Cardiac muscle cell (in vitro differentiated cells and primary cell): Measurements from ENCODE around the gene WDR44. TPM values are rescaled to one million over a fixed set of nuclear protein-coding genes. Genes with fewer than 3 reads are reported as not detected.
"Not testable (repeated sequence)": the region's sequence is repeated elsewhere in the genome, so short reads cannot be mapped to it uniquely, and the experiment has no call there.

Source experiments
- DNase-seq, 2 donors: peaks; one replicate each; pipeline versions ENCODE4 v3.0.0 to v3.0.0-alpha.2; 2010 to 2017; ENCODE audit warnings: low read depth in 1 of 2, low spot score in 1 of 2
- H3K27ac ChIP-seq: fragments of 200-600 bp; sonication (generic); 2 replicates; pipeline ENCODE4 v1.5.1; 2016
- H3K27me3 ChIP-seq: fragments of 200-600 bp; sonication (generic); 2 replicates; pipeline ENCODE4 v1.6.0; 2016; ENCODE audit warnings: control low read depth
- H3K36me3 ChIP-seq: fragments of 200-600 bp; sonication (generic); 2 replicates; pipeline ENCODE4 v1.5.1; 2016; ENCODE audit warnings: control low read depth
- H3K4me1 ChIP-seq: fragments of 200-600 bp; sonication (generic); 2 replicates; pipeline ENCODE4 v1.8.1; 2017; ENCODE audit warnings: low read depth, mild to moderate bottlenecking, mixed run types
- H3K4me3 ChIP-seq: fragments of 200-600 bp; sonication (generic); 2 replicates; pipeline ENCODE4 v1.5.1; 2016; ENCODE audit warnings: mild to moderate bottlenecking
- H3K9me3 ChIP-seq: fragments of 200-600 bp; sonication (generic); 2 replicates; pipeline ENCODE4 v1.5.1; 2017; ENCODE audit warnings: low read depth, mild to moderate bottlenecking, control low read depth
- polyA plus RNA-seq: library from polyadenylated mRNA; unstranded; fragments of >200 nt; fragmentation: Nextera tagmentation; extraction: Ambion mirVana; gene quantifications from 2 replicates; pipeline ENCODE4 v1.2.1, GENCODE V29; 2016
- total RNA-seq: library from RNA; depleted of rRNA; stranded (reverse); fragments of >200 nt; gene quantifications from 2 replicates; pipeline ENCODE4 v1.2.3, GENCODE V29; 2016
- TF ChIP-seq, protein P1 (sequence below): IDR thresholded peaks from 2 replicates; pipeline ENCODE4 v1.5.1; 2012; ENCODE audit warnings: low read depth, mild to moderate bottlenecking, low read length

Gene WDR44
- total and polyA plus RNA-seq, 2 experiments from 2014 or later, result 11.9 to 15.9 TPM

DNA sequence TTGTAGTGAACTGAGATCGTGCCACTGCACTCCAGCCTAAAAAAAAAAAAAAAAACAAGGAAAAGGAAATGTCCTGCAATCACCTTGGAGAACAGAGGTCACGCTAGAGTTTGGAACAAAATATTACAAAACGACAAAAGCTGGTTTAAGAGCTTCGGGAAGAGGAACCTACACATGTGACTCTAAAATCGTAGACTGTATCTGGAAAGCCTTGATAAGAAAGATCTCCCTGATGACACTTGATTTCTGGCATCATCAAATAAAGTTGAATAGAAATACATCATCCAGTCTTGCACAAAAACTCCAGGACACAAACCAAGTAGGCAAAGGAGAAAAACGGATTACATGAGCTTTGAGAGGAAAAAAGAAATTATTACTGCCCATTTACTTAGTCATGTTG is 118.6 kb downstream of the WDR44 start:
- TF ChIP-seq, protein P1, sequence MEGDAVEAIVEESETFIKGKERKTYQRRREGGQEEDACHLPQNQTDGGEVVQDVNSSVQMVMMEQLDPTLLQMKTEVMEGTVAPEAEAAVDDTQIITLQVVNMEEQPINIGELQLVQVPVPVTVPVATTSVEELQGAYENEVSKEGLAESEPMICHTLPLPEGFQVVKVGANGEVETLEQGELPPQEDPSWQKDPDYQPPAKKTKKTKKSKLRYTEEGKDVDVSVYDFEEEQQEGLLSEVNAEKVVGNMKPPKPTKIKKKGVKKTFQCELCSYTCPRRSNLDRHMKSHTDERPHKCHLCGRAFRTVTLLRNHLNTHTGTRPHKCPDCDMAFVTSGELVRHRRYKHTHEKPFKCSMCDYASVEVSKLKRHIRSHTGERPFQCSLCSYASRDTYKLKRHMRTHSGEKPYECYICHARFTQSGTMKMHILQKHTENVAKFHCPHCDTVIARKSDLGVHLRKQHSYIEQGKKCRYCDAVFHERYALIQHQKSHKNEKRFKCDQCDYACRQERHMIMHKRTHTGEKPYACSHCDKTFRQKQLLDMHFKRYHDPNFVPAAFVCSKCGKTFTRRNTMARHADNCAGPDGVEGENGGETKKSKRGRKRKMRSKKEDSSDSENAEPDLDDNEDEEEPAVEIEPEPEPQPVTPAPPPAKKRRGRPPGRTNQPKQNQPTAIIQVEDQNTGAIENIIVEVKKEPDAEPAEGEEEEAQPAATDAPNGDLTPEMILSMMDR, result no peak
- H3K9me3 ChIP-seq, result no peaks in the 10 kb centered on the region
- no peaks in the 10 kb centered on the region for H3K27me3 ChIP-seq
- H3K27ac ChIP-seq, result no peak overlapping the region
- DNase-seq, result no peak
- no peak overlapping the region for H3K4me3 ChIP-seq
- no peaks in the 10 kb centered on the region for H3K36me3 ChIP-seq
- H3K4me1 ChIP-seq, result no peaks in the 10 kb centered on the region

- Histone ChIP-seq H3K27ac (no peak overlapping the region), H3K36me3 (no peaks in the 10 kb centered on the region), H3K4me1 (no peaks in the 10 kb centered on the region), H3K27me3 (no peaks in the 10 kb centered on the region), H3K4me3 (no peak overlapping the region), H3K9me3 (no peaks in the 10 kb centered on the region)
- DNase-seq, result peak in 1 of 2 donors; percentile 7
- TF ChIP-seq, protein P1, result no peak
These were observed 122.2 kb downstream of the WDR44 start for GRCh38 chrX:118468122-118468521.

GRCh38 chrX:118470721-118471347 is 124.9 kb downstream of the WDR44 start:
- H3K4me1 ChIP-seq, H3K4me3 ChIP-seq, H3K9me3 ChIP-seq, H3K27me3 ChIP-seq, H3K36me3 ChIP-seq, DNase-seq, H3K27ac ChIP-seq: not testable (repeated sequence)

DNA sequence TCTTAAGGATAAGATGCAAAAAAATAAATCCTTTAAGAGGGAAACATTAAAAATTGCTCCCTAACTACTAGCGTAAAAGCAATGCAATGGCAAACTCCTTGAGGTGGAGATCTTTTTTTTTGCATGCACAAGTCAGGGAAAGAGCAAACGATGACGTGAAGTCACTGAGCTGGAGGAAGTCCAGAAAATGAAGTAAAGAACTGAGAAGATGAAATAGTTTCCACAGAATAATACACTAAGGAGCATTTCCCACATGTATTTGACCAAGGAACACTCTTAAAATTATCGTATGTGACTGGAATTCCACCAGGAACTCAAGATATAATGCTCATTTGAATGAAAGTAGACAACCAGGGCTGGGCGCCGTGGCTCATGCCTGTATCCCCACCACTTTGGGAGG is 128.7 kb downstream of the WDR44 start:
- Histone ChIP-seq H3K4me3 (no peak overlapping the region), H3K27me3 (no peaks in the 10 kb centered on the region), H3K27ac (no peak overlapping the region), H3K36me3 (no peaks in the 10 kb centered on the region), H3K4me1 (no peaks in the 10 kb centered on the region), H3K9me3 (no peaks in the 10 kb centered on the region)
- DNase-seq, result peak in 1 of 2 donors; percentile 45
- TF ChIP-seq, protein P1, result no peak

GRCh38 chrX:118475903-118476302 is 130.0 kb downstream of the WDR44 start:
- DNase-seq, result no peak
- Histone ChIP-seq H3K4me3 (no peak overlapping the region), H3K9me3 (no peaks in the 10 kb centered on the region), H3K27ac (no peak overlapping the region), H3K27me3 (no peaks in the 10 kb centered on the region), H3K4me1 (no peaks in the 10 kb centered on the region), H3K36me3 (no peaks in the 10 kb centered on the region)
- TF ChIP-seq, protein P1, result no peak

GRCh38 chrX:118480172-118480571 is 134.3 kb downstream of the WDR44 start:
- Histone ChIP-seq H3K36me3 (no peaks in the 10 kb centered on the region), H3K4me3 (no peak overlapping the region), H3K27me3 (no peaks in the 10 kb centered on the region), H3K9me3 (no peaks in the 10 kb centered on the region), H3K27ac (no peak overlapping the region), H3K4me1 (no peaks in the 10 kb centered on the region)
- DNase-seq, result no peak
- TF ChIP-seq, protein P1, result no peak

- DNase-seq, H3K36me3 ChIP-seq, H3K27ac ChIP-seq, H3K4me3 ChIP-seq, H3K27me3 ChIP-seq, H3K9me3 ChIP-seq, H3K4me1 ChIP-seq: not testable (repeated sequence)
These were observed 136.5 kb downstream of the WDR44 start for GRCh38 chrX:118482384-118482783.
